Transverse colon (tissue), 4 donors: ENCODE data around the gene SCNN1A. TPM values are rescaled to one million over a fixed set of nuclear protein-coding genes. Genes with fewer than 3 reads are reported as not detected.

Source experiments
- DNase-seq: peaks from one replicate; pipeline ENCODE4 v3.0.0-alpha.2; 2019
- H3K27ac ChIP-seq, 4 donors: fragments of 200-600 bp; sonication (generic); 2 replicates each; pipeline ENCODE4 v1.5.1; 2016 to 2018; ENCODE audit warnings: inconsistent platforms in 4 of 4
- H3K27me3 ChIP-seq: fragments of 200-600 bp; sonication (generic); 2 replicates; pipeline ENCODE4 v1.5.1; 2017; ENCODE audit warnings: inconsistent platforms
- H3K36me3 ChIP-seq, 4 donors: fragments of 200-600 bp; sonication (generic); 2 replicates each; pipeline ENCODE4 v1.5.1; 2017 to 2019; ENCODE audit warnings: inconsistent platforms in 4 of 4
- H3K4me1 ChIP-seq, 4 donors: fragments of 200-600 bp; sonication (generic); 2 replicates each; pipeline ENCODE4 v1.5.1; 2017 to 2020; ENCODE audit warnings: inconsistent platforms in 4 of 4
- H3K4me3 ChIP-seq, 4 donors: fragments of 200-600 bp; sonication (generic); 1 replicate in 1 of 4; 2 replicates in 3 of 4; pipeline versions ENCODE4 v1.5.1 to v1.6.1; 2017 to 2019; ENCODE audit warnings: inconsistent platforms in 4 of 4
- H3K9me3 ChIP-seq, 2 donors: fragments of 200-600 bp; sonication (generic); 2 replicates each; pipeline ENCODE4 v1.5.1; 2017 to 2019; ENCODE audit warnings: inconsistent platforms in 2 of 2
- EP300 ChIP-seq: sonication (generic); formaldehyde crosslinking; IDR thresholded peaks from one replicate; pipeline ENCODE4 v1.6.1; 2017; ENCODE audit warnings: antibody characterized with exemption, low read depth
- POLR2A ChIP-seq: fragments of 450-650 bp; IDR thresholded peaks from one replicate; pipeline ENCODE4 v1.6.1; 2016; ENCODE audit warnings: antibody characterized with exemption, mild to moderate bottlenecking, moderate library complexity
- POLR2AphosphoS5 ChIP-seq, 3 donors: sonication (generic); formaldehyde crosslinking; IDR thresholded peaks; one replicate each; pipeline ENCODE4 v1.6.1; 2016; ENCODE audit warnings: antibody characterized with exemption in 3 of 3
- WGBS, 2 donors: methylation state at CpG; one replicate each; pipeline ENCODE4 v1.1.5; 2018; ENCODE audit warnings: low coverage in 1 of 2; 5-methylcytosine and 5-hydroxymethylcytosine counted together
- in situ Hi-C, 4 donors: fragments of 200-750 bp; cut with MboI; loops; one replicate each; pipeline versions ENCODE4 v1.15.0 to v1.15.1; 2017; ENCODE audit warnings: low sequenced_read_pairs in 3 of 4, low pct_ligation_motif_present in 1 of 4, low pct_unique_long_range_greater_than_20kb in 1 of 4
- intact Hi-C: fragments of 100-400 bp; cut with DNase I; formaldehyde crosslinking; loops from one replicate; pipeline ENCODE4 v1.15.1; 2023; ENCODE audit warnings: low total_unique reads
- total RNA-seq, 4 donors: library from RNA; depleted of rRNA; stranded (reverse); fragments of >200 nt; gene quantifications; one replicate each; pipeline ENCODE4 v1.1.0, GENCODE V29; 2016
- TF ChIP-seq, protein P1 (sequence below), 5 experiments: fragments of 200-600 bp in 3 of 5; fragments of 450-650 bp in 2 of 5; sonication (generic) in 3 of 5; IDR thresholded peaks; 1 replicate in 2 of 5; 2 replicates in 3 of 5; pipeline ENCODE4 v1.5.1; 2016 to 2017; ENCODE audit warnings: antibody characterized with exemption in 5 of 5, inconsistent platforms in 3 of 5, mild to moderate bottlenecking in 2 of 5, moderate library complexity in 1 of 5

SCNN1A gene
- total RNA-seq, 4 donors from 2014 or later, result 151 to 757 (median 502) TPM

DNA sequence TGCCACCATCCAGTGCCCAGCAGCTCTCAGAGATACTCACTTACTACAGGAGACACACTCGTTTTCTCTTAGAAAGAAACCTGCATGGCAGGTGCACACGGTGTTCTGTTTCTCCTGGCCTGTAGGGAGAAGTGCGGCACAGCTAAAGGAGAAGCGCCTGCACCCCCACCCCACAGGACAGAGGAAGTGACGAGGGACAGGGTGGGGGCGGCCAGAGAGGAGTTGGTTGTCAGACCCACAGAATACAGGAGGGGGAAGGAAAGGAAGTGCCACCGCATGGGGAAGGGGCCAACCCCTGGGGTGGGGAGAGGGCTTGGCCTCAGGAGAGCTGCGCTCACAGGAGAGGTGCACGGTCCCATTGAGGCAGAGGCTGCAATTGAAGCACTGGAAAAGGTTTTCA is 42.3 kb downstream of the SCNN1A start:
- TF ChIP-seq POLR2AphosphoS5 (IDR thresholded peaks at IDR 0.05), result no peak
- in situ Hi-C loops, result loop anchor here in 3 of 4 donors (10.0 to 25.0 kb wide), 3 partner anchors 122 to 204 kb away; partner anchors contain the start of genes TAPBPL (in 3 of the 3), VAMP1 (in 2 of the 3) and GAPDH (in 1 of the 3)
- DNase-seq, result no peak

DNA sequence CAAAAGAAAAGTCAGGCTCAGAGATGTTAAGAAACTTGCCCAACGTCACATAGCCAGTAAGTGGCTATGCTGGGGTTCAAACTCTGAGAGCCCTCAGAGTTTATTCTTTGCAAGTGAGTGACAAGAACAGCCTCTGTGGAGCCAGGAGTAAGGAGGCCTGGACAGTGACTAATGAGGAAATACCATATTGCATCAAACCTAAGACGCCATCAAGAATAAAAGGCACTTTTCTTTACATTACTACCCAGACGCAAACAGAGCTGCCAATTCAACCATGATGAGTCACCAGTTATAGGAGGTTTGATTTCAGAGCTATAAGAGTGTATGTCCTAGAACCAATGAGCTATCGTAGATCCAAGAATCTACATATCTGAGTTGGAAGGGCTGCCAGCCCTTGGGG is 42.9 kb downstream of the SCNN1A start:
- intact Hi-C loops, result loop anchor here (10.0 kb wide), 1 partner anchor 222 kb away; the partner anchor contains the start of gene IFFO1
- Histone ChIP-seq H3K4me1 (peaks cover 29 to 75% (median 61%) of the 10 kb centered on the region in 4 donors), H3K9me3 (no peaks in the 10 kb centered on the region), H3K4me3 (no peak overlapping the region), H3K27ac (peak overlapping the region; percentile 94 to 99 (median 98)), H3K27me3 (no peaks in the 10 kb centered on the region), H3K36me3 (peaks cover 0 to 56% (median 22%) of the 10 kb centered on the region in 4 donors)
- in situ Hi-C loops, result loop anchor here in 3 of 4 donors (10.0 to 25.0 kb wide), 3 partner anchors 122 to 205 kb away; partner anchors contain the start of genes TAPBPL (in 3 of the 3), VAMP1 (in 2 of the 3) and GAPDH (in 1 of the 3)
- TF ChIP-seq EP300, result no peak
- TF ChIP-seq POLR2AphosphoS5 (IDR thresholded peaks at IDR 0.05), result peak in 1 of 3 donors; percentile 7
- 40 to 43% methylated on average over 3 to 4 of the region's 4 CpGs for WGBS, 2 donors
- DNase-seq, result no peak

More for the DNA sequence above, 42.3 kb downstream of the SCNN1A start:
- intact Hi-C loops, result loop anchor here (10.0 kb wide), 1 partner anchor 222 kb away; the partner anchor contains the start of gene IFFO1
- WGBS, 2 donors, result 27 to 73% methylated on average over 3 to 9 of the region's 9 CpGs
- Histone ChIP-seq H3K27me3 (no peaks in the 10 kb centered on the region), H3K4me3 (no peak overlapping the region), H3K4me1 (peaks cover 33 to 75% (median 61%) of the 10 kb centered on the region in 4 donors), H3K27ac (peak overlapping the region; percentile 94 to 99 (median 98)), H3K36me3 (peaks cover 0 to 56% (median 20%) of the 10 kb centered on the region in 4 donors), H3K9me3 (no peaks in the 10 kb centered on the region)

DNA sequence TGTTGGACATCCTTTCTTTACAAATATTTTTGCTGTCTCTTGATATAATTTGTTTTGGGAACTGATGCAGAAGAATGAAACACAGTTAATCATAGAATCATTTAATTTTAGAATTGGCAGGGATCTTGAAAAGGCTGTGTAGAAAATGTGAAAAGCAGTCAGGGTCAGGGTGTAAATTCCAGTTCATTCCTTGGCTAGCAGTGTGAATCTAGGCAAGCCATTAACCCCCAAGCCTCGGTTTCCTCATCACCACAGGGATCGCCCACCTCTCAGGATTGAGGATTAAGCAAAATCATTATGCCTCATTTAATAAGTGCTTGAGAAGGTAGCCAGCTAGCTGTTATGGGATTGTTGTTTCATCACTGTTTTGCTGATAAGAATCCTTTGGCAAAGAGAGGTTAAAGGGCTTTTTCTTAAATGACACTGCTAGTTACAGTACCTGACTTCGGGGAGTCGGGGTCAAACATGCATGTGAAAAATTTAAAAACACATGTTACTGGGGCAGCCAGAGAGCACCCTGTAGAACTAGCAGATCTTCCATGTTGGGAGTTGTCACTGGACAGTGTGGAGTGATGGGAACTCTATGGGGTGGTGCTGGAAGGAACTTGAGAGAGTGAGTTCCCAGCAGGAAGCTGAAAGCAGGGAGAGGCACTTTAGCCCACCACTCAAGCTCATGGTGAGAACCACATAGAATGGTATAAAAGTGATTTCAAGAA is 44.2 kb downstream of the SCNN1A start:
- H3K4me1 ChIP-seq, result peaks cover 29 to 75% (median 63%) of the 10 kb centered on the region in 4 donors

DNA sequence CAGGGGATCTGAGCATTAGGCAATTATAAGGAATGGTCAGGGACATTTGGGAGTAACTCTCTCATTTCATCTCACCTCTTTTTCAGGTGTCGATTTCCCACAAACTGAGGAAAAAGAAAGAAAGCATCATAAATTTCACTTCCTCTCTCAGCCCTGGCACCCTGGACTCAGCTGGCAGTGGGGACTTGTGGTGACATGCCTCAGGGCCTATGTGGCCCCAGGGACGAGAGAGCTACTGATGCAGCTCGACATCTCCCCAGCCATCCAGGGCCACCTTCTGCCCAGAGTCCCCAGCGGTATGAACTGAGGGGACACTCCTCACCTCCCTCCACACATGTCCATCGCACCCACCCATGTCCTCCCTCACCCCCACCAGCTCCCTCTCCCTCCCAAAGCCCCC is 45.2 kb downstream of the SCNN1A start:
- Histone ChIP-seq H3K9me3 (no peaks in the 10 kb centered on the region), H3K27me3 (no peaks in the 10 kb centered on the region), H3K4me3 (no peak overlapping the region), H3K36me3 (peaks cover 0 to 56% (median 23%) of the 10 kb centered on the region in 4 donors), H3K4me1 (peaks cover 27 to 73% (median 54%) of the 10 kb centered on the region in 4 donors), H3K27ac (peak overlapping the region in 3 of 4 donors; percentile 16 to 98 (median 98))
- intact Hi-C loops, result loop anchor here (10.0 kb wide), 1 partner anchor 225 kb away; the partner anchor contains the start of gene IFFO1
- no peak for DNase-seq
- in situ Hi-C loops, result loop anchor here in 3 of 4 donors (10.0 to 25.0 kb wide), 3 partner anchors 125 to 207 kb away; partner anchors contain the start of genes TAPBPL (in 3 of the 3), VAMP1 (in 2 of the 3) and GAPDH (in 1 of the 3)
- TF ChIP-seq POLR2A, result no peak
- peak in 1 of 3 donors; percentile 12 for TF ChIP-seq POLR2AphosphoS5 (IDR thresholded peaks at IDR 0.05)
- WGBS, 2 donors, result 77 to 88% methylated on average over 1 to 5 of the region's 5 CpGs

More for the DNA sequence above, 44.2 kb downstream of the SCNN1A start:
- Histone ChIP-seq H3K4me3 (no peak overlapping the region), H3K27me3 (no peaks in the 10 kb centered on the region), H3K27ac (peak overlapping the region; percentile 1 to 98 (median 96)), H3K9me3 (no peaks in the 10 kb centered on the region), H3K36me3 (peaks cover 0 to 56% (median 23%) of the 10 kb centered on the region in 4 donors)
- TF ChIP-seq POLR2AphosphoS5 (IDR thresholded peaks at IDR 0.05) (no peak), EP300 (no peak), POLR2A (no peak)
- TF ChIP-seq, protein P1, sequence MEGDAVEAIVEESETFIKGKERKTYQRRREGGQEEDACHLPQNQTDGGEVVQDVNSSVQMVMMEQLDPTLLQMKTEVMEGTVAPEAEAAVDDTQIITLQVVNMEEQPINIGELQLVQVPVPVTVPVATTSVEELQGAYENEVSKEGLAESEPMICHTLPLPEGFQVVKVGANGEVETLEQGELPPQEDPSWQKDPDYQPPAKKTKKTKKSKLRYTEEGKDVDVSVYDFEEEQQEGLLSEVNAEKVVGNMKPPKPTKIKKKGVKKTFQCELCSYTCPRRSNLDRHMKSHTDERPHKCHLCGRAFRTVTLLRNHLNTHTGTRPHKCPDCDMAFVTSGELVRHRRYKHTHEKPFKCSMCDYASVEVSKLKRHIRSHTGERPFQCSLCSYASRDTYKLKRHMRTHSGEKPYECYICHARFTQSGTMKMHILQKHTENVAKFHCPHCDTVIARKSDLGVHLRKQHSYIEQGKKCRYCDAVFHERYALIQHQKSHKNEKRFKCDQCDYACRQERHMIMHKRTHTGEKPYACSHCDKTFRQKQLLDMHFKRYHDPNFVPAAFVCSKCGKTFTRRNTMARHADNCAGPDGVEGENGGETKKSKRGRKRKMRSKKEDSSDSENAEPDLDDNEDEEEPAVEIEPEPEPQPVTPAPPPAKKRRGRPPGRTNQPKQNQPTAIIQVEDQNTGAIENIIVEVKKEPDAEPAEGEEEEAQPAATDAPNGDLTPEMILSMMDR (IDR thresholded peaks at IDR 0.05), result no peak
- intact Hi-C loops, result loop anchor here (10.0 kb wide), 1 partner anchor 224 kb away; the partner anchor contains the start of gene IFFO1
- in situ Hi-C loops, result loop anchor here in 3 of 4 donors (10.0 to 25.0 kb wide), 3 partner anchors 124 to 206 kb away; partner anchors contain the start of genes TAPBPL (in 3 of the 3), VAMP1 (in 2 of the 3) and GAPDH (in 1 of the 3)
- DNase-seq, result no peak
- WGBS, 2 donors, result 60 to 73% methylated on average over 1 to 4 of the region's 4 CpGs

DNA sequence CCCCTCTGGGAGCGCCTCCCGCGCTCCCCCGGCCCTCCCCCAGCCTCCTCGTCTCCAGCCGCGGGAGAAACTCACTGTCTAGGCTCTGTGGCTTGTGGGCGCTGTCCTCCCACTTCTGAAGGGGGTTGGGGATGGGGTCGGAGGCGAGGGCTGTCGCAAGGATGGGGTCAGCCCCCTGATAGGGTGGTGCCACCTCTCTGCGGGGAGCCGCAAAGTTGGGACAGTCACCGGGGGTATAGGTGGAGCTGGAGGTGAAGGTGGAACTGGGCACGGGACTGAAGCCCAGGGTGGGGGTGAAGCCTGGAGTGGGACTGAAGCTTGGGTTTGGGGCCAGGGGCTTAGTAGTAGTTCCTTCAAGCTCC is 45.7 kb downstream of the SCNN1A start:
- H3K27me3 ChIP-seq, result no peaks in the 10 kb centered on the region
- DNase-seq, result no peak
- H3K27ac ChIP-seq, result peak overlapping the region in 3 of 4 donors; percentile 16 to 85 (median 19)
- H3K9me3 ChIP-seq, result no peaks in the 10 kb centered on the region
- peaks cover 23 to 73% (median 49%) of the 10 kb centered on the region in 4 donors for H3K4me1 ChIP-seq
- peak; percentile 10 for TF ChIP-seq POLR2A
- TF ChIP-seq, protein P1 (IDR thresholded peaks at IDR 0.05), result no peak
- peaks cover 0 to 56% (median 23%) of the 10 kb centered on the region in 4 donors for H3K36me3 ChIP-seq
- in situ Hi-C loops (loop anchor here in 3 of 4 donors (10.0 to 25.0 kb wide), 3 partner anchors 125 to 208 kb away; partner anchors contain the start of genes TAPBPL (in 3 of the 3), VAMP1 (in 2 of the 3) and GAPDH (in 1 of the 3)), intact Hi-C loops (loop anchor here (10.0 kb wide), 2 partner anchors 205 to 225 kb away; partner anchors contain the start of genes GAPDH and IFFO1)
- H3K4me3 ChIP-seq, result no peak overlapping the region
- WGBS, 2 donors, result 85% methylated on average over 15 of the region's 15 CpGs; no CpG with 5 or more reads in 1 of the 2 donors
